Uterus (tissue), 2 donors: ENCODE data around the gene TMEM178B.

Source experiments
- POLR2A ChIP-seq, 2 donors: fragments of 450-650 bp; IDR thresholded peaks; one replicate each; pipeline ENCODE4 v1.6.1; 2016; ENCODE audit warnings: antibody characterized with exemption in 2 of 2, mild to moderate bottlenecking in 1 of 2, moderate library complexity in 1 of 2
- TF ChIP-seq, protein P1 (sequence below), 4 experiments: fragments of 200-600 bp in 2 of 4; fragments of 450-650 bp in 2 of 4; sonication (generic) in 2 of 4; IDR thresholded peaks; one replicate each; pipeline ENCODE4 v1.5.1; 2016 to 2019; ENCODE audit warnings: antibody characterized with exemption in 4 of 4, mild to moderate bottlenecking in 2 of 4, moderate library complexity in 1 of 4

GRCh38 chr7:141213226-141213625 lies 139.4 kb downstream of the TMEM178B start:
- TF ChIP-seq, protein P1, sequence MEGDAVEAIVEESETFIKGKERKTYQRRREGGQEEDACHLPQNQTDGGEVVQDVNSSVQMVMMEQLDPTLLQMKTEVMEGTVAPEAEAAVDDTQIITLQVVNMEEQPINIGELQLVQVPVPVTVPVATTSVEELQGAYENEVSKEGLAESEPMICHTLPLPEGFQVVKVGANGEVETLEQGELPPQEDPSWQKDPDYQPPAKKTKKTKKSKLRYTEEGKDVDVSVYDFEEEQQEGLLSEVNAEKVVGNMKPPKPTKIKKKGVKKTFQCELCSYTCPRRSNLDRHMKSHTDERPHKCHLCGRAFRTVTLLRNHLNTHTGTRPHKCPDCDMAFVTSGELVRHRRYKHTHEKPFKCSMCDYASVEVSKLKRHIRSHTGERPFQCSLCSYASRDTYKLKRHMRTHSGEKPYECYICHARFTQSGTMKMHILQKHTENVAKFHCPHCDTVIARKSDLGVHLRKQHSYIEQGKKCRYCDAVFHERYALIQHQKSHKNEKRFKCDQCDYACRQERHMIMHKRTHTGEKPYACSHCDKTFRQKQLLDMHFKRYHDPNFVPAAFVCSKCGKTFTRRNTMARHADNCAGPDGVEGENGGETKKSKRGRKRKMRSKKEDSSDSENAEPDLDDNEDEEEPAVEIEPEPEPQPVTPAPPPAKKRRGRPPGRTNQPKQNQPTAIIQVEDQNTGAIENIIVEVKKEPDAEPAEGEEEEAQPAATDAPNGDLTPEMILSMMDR (IDR thresholded peaks at IDR 0.05): no peak
- no peak for TF ChIP-seq POLR2A (IDR thresholded peaks at IDR 0.05)
